Measurements from ENCODE around the gene ACY1.
A peak's percentile ranks its signal among the peaks of the same experiment; 100 is the strongest.
"Not testable (repeated sequence)": the region's sequence is repeated elsewhere in the genome, so short reads cannot be mapped to it uniquely, and the experiment has no call there.

The ACY1 gene

DNA sequence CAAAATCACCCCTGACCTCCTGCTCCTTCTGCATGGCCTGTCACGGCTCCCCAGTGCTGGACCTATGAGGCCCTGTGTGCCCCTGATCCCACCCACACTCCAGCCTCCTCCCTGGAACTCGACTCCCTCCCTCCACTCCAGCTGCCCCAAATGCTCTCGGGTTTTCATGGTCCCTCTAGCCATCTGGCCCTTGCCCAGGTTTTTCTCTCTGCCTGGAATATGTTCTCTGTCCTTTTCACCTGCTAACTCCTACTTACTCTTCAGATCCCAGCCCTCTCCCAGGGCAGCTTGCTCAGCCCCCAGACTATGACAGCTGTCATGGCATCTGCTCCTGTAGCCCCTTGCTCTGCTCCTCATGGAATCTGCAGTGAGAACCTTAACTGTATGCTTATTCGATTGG is 42.7 kb downstream of the ACY1 start:
- peak; percentile 71 for DNase-seq

DNA sequence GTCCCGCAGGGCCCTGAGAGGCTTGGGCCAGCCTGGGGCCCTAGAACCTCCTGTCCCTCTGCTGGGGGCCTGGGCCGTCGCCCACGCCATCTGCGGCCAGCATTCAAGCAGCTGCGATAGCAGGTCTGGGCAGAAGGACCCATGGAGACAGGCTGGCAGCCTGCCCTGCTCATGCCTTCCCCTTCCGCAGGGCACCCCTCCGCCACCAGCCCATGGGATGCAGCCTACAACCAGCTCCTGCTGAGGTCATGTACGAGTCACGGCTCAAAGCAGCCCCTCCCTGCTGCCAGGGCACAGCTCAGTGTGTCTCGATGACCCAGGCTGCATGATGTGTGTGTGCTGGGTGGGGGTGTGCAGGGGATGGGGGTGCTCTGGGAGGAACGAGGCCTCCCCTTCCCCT is 45.2 kb downstream of the ACY1 start:
- no peak for DNase-seq

DNA sequence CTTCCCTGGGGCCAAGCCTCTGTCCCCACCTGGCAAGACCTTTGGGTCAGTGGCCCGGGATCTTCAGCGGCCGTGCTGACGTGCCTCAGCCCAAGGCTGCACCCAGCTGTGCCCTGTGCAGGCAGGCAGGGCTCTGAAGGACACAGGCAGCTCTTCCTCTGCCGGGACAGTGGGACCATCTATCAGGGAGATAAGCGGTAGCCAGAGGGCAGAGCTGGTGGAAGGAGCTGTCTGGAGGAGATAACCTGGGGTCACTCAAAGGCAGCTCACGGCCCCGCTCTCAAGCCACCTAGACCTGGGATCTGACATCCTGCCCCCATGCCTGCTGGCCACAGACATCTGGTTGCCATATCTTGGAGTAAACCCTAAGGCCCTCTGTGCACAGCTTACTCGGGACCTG is 45.7 kb downstream of the ACY1 start:
- DNase-seq = no peak

DNA sequence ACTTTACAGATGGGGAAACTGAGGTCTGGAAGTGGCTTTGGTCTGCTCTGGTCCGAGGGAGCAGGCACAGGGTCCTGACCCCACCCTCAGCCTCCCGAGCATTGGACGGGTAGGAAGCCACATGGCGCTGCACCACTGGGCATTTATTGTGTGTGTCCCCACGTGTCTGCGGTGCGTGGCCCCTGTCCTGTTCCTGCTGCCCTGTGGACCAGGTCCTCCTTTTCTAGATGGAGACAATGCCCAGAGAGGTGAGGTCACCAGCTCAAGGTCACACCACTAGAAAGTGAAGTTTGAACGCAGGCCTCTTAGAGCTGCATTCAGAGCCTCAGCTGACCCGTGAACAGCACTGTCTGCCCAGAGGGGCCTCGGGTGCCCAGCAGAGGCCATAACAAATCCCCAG is 46.2 kb downstream of the ACY1 start:
- no peak for DNase-seq

DNA sequence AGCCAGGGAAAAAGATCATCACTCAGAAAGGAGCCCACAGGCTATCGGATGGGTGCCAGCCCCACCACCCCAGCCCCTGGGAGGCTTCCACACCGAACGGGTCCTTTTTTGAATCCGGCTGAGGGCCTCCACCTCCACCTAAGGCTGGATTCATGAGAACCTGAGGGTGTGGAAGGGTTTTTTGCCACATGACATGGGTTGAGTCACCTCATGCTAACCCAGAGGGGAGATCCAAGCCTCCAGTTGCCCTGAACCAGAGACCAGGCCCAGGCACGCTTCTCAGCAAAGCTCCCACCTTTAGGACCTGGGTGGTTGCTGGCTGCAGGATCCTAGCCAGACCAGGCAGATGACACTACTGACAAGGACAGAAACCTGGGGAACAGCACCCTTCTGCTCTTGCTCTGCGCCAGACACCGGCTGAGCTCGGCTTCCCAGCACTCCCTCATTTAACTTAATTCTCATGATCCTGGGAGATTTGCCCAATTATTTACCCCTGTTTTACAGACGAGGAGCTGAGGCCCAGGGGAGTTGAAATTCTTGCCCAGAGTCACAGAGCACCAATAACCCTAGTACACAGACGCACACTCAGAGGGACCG is 47.5 kb downstream of the ACY1 start:
- no peak for DNase-seq

DNA sequence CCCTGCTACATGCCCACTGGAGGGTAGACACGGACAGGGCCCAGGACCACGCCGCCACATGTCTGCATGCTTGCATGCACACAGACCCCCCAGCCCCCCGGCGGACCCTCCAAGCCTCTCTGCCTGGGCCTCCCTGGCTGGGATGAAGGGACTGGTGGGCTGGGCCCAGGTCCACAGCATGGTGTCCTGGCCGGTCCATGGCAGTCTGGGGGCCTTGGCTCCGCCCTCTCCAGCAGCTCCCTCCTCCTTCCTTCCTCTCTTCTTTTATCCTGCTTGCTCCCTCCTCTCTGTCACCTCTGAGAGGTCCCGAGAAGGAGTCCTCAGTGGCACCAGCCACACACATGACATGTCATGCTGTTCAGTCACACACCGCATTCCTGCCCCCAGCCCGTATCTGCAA is 48.6 kb downstream of the ACY1 start:
- no peak for DNase-seq

DNA sequence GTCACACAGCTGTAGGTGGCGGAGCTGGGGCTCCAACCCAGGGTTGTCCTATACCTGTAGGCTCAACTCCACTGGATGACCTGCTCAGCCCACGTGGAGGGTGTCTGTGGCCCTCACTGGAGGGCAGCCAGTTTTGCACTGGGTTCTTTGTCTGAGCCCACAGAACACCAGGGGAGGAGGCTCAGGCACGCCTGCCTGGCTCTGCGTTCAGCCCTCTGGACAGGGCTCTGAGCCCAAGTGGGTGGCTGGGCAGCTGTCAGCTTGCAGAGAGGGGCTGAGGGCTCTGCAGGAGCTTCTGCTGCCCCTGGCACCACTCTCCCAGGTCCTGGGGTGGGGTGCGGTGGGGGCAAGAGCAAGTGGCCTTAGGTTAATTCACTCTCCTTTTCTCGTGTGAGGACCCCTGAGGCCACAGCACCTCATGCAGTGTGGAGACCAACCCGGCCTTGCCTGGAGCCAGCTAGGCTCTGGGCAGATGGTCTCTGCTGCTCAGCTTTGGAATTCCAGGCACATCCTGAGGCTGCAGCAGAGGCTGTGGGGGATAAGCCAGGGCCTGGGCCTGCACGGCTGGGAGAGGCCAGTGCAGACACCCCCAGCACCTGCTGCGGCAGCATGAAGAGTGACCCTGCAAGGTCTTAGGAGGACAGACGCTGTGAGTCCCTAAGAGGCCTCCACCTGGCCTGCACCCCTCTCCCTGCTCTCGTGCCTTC is 49.5 kb downstream of the ACY1 start:
- no peak for DNase-seq

DNA sequence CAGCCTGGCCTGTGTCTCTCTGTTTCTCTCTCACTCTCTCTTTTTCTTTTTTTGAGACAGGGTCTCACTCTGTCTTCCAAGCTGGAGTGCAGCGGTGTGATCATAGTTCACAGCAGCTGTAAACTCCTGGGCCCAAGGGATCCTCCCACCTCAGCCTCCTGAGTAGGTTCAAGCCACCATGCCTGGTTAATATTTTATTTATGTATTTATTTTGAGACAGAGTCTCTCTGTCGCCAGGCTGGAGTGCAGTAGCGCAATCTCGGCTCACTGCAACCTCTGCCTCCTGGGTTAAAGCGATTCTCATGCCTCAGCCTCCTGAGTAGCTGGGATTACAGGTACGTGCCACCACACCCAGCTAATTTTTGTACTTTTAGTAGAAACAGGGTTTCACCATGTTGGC is 50.4 kb downstream of the ACY1 start:
- DNase-seq = not testable (repeated sequence)

DNA sequence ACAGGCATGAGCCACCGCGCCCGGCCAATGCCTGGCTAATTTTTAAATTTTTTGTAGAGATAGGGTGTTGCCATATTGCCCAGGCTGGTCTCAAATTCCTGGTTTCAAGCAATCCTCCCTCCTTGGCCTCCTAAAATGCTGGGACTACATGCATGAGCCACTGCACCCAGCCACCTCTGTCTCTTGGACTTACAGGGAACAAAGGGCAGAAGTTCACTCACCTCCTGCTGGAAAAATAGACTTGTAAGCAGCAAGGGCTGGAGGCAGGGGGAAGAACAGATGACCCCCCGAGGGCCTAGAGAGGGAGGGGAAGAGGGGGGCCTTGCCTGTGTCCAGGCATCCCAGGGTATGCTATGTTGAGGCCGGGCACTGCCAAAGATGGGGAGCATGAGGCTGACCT is 50.9 kb downstream of the ACY1 start:
- no peak for DNase-seq

DNA sequence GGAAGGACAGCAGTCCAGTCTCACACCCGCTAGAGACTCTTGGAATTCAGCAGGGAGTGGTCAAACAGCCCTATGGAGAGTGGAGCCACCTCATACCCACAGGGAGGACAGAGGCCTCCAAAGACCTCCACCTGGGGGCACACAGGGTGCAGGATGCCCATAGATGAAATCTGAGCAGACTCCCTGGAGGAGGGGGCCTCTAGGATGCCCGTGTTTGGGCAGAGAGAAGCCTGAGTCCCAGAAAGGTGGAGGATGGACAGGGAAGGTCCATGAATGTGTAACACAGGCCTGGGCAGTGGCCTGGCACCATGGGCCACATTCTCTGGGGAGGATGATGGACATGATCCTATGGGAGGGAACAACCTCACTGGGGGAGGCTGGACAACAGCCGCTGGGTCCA is 51.3 kb downstream of the ACY1 start:
- DNase-seq = no peak

DNA sequence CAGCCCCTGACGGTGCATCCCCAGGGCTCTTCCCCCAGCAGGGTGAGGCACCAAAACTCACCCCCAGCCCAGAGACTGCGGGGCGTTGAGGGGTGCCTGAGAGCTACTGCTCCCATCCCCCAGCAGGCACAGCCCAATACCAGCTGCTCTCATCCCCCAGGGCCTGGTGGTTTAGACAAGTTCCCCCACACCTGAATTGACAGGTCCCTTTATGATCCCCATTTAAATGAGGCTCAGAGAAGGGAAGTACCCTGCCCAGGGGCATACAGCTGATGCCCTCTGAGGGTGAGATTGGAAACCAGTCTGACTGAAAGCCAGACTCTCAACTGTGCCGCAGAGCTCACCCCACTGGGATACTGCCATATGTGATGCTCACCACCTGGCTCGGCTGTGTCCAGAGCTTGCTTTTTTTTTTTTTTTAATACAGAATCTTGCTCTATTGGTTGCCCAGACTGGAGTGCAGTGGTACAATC is 52.9 kb downstream of the ACY1 start:
- no peak for DNase-seq

DNA sequence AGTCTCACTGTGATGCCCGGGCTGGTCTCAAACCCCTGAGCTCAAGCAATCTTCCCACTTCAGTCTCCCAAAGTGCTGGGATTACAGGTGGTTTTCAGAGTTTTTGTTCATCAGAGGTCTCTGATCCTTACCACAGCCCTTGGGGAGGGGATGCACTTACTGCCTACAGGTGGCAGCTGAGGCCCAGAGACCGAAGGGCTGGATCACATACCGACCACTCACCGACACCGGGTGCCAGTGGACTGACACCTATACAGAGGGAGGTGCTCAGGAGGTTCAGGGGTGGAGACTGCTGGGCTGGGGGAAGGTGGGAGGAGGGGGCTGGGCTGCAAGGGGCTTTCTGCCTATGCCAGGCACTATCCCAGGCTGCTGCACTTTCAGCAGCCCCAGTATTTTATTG is 53.5 kb downstream of the ACY1 start:
- DNase-seq = no peak

DNA sequence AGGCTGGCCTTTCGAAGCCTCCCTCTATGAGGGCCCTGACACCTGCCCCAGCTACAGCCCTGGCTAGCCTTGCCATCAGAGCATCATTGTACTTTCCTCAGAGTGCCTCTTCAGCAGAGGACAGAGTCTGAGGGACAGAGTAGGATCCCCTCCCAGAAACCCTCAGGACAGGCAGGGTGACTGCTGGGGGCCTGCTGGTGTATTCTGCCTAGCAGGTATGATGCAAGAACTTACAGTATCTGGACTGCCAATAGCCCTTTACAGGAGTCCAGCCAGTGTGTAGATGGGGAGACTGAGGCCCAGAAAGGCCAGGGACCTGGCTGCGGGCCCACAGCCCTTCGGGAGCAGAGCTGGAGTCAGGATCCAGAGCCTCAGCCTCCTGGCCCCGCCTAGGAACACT is 54.0 kb downstream of the ACY1 start:
- DNase-seq = no peak

DNA sequence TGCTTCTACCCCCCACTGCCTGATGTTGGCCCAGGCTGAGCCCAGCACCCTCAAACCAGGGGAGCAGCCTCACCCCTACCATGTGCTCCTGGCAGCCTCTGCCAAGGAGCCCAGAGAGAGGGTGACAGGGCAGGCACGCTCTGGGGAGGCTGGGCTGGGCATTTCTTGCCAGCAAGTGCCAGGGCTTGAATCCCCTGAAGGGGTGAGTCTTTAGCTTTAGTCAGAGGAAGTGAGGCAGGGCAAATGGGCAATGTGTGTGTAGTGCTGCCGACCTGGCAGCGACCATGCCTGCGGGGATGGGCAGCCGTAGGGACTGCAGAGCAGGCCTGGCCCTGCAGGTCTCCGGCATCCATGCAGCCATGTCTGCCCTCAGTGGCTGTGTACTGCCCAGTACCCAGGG is 54.9 kb downstream of the ACY1 start:
- DNase-seq = no peak

All from femur (tissue), 1 donor.